ENCODE data around the gene RASGEF1B.

- no peak for TF ChIP-seq CTCF (IDR thresholded peaks at IDR 0.05; ENCODE audit: poor library complexity)
- TF ChIP-seq EZH2phosphoT487 (IDR thresholded peaks at IDR 0.05; ENCODE audit: low read depth, severe bottlenecking, unreplicated experiment), result no peak
- no peak for TF ChIP-seq EZH2 (IDR thresholded peaks at IDR 0.05; ENCODE audit: borderline replicate concordance)
These were observed 41.2 kb upstream of the RASGEF1B start for GRCh38 chr4:81512757-81513501.
